ENCODE data around the gene NCAPG2.

DNA sequence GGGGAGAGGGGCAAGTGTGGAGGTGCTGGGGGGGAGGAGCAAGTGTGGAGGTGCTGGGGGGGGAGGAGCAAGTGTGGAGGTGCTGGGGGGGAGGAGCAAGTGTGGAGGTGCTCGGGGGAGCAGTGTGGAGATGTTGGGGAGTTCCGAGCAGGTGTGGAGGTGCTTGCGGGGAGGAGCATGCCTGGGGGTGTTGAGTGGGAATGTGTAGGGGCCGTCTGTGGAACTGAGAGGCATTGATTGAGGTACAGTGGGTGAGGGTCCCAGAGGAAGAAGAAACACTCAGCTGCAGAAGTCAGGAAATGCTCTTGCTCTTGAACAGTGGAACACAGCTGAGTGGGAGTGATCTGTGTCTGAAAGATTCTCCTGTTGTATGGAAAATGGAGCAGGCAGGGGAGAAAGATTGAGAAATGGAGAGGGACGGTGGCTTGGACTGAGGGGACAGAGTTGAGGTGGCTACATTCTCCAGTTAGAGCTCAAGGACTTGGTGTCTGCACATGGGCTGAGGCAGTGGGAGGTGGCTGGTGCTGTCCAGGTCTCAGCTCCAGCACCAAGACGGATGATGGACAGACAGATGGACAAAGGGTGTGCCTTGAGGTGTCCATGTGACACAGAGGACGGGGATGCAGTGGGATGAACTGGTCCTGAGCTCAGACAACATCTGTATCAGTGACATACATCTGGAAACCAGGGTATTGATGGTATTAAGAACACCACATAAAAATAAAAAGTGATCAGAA is 25.2 kb upstream of the NCAPG2 start:
- TF ChIP-seq, protein P1, sequence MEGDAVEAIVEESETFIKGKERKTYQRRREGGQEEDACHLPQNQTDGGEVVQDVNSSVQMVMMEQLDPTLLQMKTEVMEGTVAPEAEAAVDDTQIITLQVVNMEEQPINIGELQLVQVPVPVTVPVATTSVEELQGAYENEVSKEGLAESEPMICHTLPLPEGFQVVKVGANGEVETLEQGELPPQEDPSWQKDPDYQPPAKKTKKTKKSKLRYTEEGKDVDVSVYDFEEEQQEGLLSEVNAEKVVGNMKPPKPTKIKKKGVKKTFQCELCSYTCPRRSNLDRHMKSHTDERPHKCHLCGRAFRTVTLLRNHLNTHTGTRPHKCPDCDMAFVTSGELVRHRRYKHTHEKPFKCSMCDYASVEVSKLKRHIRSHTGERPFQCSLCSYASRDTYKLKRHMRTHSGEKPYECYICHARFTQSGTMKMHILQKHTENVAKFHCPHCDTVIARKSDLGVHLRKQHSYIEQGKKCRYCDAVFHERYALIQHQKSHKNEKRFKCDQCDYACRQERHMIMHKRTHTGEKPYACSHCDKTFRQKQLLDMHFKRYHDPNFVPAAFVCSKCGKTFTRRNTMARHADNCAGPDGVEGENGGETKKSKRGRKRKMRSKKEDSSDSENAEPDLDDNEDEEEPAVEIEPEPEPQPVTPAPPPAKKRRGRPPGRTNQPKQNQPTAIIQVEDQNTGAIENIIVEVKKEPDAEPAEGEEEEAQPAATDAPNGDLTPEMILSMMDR (IDR thresholded peaks at IDR 0.05 in 2 of 3, conservative IDR thresholded peaks at IDR 0.05 in 1 of 3; ENCODE audit: control insufficient read depth in 2 of 3, extremely low read depth in 1 of 3, insufficient read depth in 1 of 3, low read depth in 3 of 3, low read length in 3 of 3) = no peak
- TF ChIP-seq SMAD5 (IDR thresholded peaks at IDR 0.05; ENCODE audit: low read depth) = no peak
